ENCODE results near the gene GAS7. TPM values are rescaled to one million over a fixed set of nuclear protein-coding genes. Genes with fewer than 3 reads are reported as not detected.

GAS7 gene
- total and polyA plus RNA-seq, 9 of the 15 experiments (the other 6 are each of a cell fraction or from before 2014, with no cell fraction given): 0.11 to 0.33 TPM; not detected in 7

DNA sequence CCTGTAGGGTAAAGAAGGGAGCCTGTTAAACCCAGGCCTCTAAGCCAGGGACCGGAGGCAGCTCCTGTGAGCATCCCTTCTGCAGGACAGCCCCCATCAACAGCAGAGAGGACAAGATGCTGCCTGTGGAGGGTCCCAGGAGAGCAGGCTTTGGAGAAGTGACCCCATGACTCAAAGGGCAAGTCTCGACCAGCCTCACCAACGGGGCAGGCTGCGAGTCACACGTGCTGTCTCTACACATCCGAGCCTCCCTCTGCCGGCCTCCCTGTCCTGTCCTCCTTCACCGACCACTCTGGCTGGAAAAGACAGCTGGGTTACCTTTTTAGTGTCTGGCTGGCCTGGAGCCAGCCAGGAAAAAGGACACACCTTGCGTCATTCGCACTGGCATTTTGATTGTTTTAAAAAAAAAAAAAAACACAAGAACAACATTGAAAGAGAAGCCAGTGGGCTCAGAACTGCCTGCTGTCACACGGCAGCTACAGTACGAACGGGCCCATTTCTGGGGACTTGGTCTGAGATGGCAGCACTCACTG lies 218.9 kb downstream of the GAS7 start:
- peaks cover 0 to 6% of the 10 kb centered on the region in 2 experiments; a peak in 1 of 5 replicates for H3K27me3 ChIP-seq (ENCODE audit: control insufficient read depth in 2 of 2, insufficient read depth in 2 of 2, low read length in 2 of 2)
- TF ChIP-seq LEF1 (IDR thresholded peaks at IDR 0.05) (no peak), ZNF217 (CRISPR knock-in tag; IDR thresholded peaks at IDR 0.05) (no peak), FOXJ2 (tag; IDR thresholded peaks at IDR 0.05) (no peak), NCOA4 (IDR thresholded peaks at IDR 0.05; ENCODE audit: partially characterized antibody) (no peak), SMAD1 (IDR thresholded peaks at IDR 0.05; ENCODE audit: low read depth, low read length, partially characterized antibody) (no peak), IRF2 (CRISPR knock-in tag; IDR thresholded peaks at IDR 0.05) (no peak), ZFP1 (CRISPR knock-in tag; IDR thresholded peaks at IDR 0.05) (no peak), ZNF695 (CRISPR knock-in tag; IDR thresholded peaks at IDR 0.05) (no peak), NBN (IDR thresholded peaks at IDR 0.05; ENCODE audit: low read depth) (no peak)
- TF ChIP-seq, protein P1, sequence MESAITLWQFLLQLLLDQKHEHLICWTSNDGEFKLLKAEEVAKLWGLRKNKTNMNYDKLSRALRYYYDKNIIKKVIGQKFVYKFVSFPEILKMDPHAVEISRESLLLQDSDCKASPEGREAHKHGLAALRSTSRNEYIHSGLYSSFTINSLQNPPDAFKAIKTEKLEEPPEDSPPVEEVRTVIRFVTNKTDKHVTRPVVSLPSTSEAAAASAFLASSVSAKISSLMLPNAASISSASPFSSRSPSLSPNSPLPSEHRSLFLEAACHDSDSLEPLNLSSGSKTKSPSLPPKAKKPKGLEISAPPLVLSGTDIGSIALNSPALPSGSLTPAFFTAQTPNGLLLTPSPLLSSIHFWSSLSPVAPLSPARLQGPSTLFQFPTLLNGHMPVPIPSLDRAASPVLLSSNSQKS (CRISPR knock-in tag; IDR thresholded peaks at IDR 0.05): no peak
- H3K4me3 ChIP-seq: no peak overlapping the region
- H3K4me1 ChIP-seq (replicated peaks in 1 of 2; ENCODE audit: control insufficient read depth in 2 of 2, insufficient read depth in 2 of 2, low read length in 2 of 2): no peaks in the 10 kb centered on the region
- no peak overlapping the region for H2AFZ ChIP-seq (ENCODE audit: low read depth, low read length)
- no peaks in the 10 kb centered on the region for H3K9me3 ChIP-seq (replicated peaks; ENCODE audit: control insufficient read depth, insufficient read depth, low read depth, low read length)
- no peaks in the 10 kb centered on the region for H3K9me1 ChIP-seq (ENCODE audit: control insufficient read depth, insufficient read depth, low read length)
- intact Hi-C loops (cut with micrococcal nuclease) (no loop called here), in situ Hi-C loops (cut with MboI) (no loop called here)
- POLR2A ChIA-PET: interaction anchor here (0.7 kb wide), 1 partner anchor 38 kb away, joined by 3 read pairs; no protein-coding TSS in a partner anchor
- DNase-seq (ENCODE audit: extremely low read depth in 1 of 4, low spot score in 3 of 4): no peak
- no TSS peak for BruUV-seq (replicated peaks)
- no peak overlapping the region for H3K9ac ChIP-seq (ENCODE audit: insufficient read depth in 1 of 2, low read depth in 2 of 2, low read length in 2 of 2)
- under 1% methylated on average over 11 of the region's 13 CpGs for whole genome bisulfite sequencing (ENCODE audit: insufficient coverage, low coverage, missing lambda C conversion rate)
- CTCF ChIA-PET (ENCODE audit: low intra/inter-chr PET ratio): no interaction called here
- FAIRE-seq: no peak
- H3K27ac ChIP-seq (ENCODE audit: extremely low read depth, low read depth, low read length): no peak overlapping the region
- no peak for ATAC-seq
- H3K36me3 ChIP-seq (ENCODE audit: control insufficient read depth, insufficient read depth, low read length): no peaks in the 10 kb centered on the region
- no peak overlapping the region for H3K4me2 ChIP-seq (ENCODE audit: insufficient read depth, low read length)
- no peaks in the 10 kb centered on the region for H3K79me2 ChIP-seq (ENCODE audit: control insufficient read depth, insufficient read depth, low read length)
- no peaks in the 10 kb centered on the region for H4K20me1 ChIP-seq (replicated peaks; ENCODE audit: control insufficient read depth, insufficient read depth, low read length)
